Measurements from ENCODE around the gene NDRG4.

The NDRG4 gene

DNA sequence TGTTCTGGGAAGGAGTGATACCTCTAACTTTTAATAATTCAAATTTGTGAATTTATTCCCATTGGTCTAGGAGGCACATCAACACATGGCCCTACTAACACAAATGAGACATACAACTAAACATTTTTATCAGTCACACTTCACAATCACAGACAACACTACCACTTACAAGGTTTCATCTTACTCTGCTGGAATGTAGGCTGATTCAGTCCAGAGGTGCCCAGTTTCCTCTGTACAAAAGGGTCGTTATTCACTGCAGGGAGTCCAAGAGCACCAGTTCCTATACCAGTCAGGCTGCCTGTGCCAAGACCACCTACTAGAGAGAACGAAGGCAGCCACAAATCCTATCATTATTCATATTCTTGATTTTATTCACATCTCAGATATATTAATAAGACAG lies 56.7 kb downstream of the NDRG4 start:
- no peak for DNase-seq

Measured in stimulated activated CD4-positive, alpha-beta T cell treated with anti-CD3 and anti-CD28 coated beads, Interleukin-4, amount 100 ng/mL, for 1 hour (primary cell).